ENCODE results near the gene UGCG. TPM values are rescaled to one million over a fixed set of nuclear protein-coding genes. Genes with fewer than 3 reads are reported as not detected.

UGCG gene
- total RNA-seq, 1 experiment from 2014 or later, result 88.7 TPM

GRCh38 chr9:111877420-111877819 is 19.2 kb upstream of the UGCG start:
- no peak overlapping the region for H3K4me2 ChIP-seq
- H3K27ac ChIP-seq, result no peak overlapping the region
- no peak overlapping the region for H2AFZ ChIP-seq
- H3K9me2 ChIP-seq (ENCODE audit: insufficient read depth), result no peaks in the 10 kb centered on the region; the same call in 1 of the 2 replicates
- H3F3A ChIP-seq (ENCODE audit: insufficient read depth, low read depth), result no peaks in the 10 kb centered on the region
- intact Hi-C loops (cut with micrococcal nuclease; ENCODE audit: unreplicated experiment), result no loop called here
- CTCF ChIA-PET, result no interaction called here
- BruUV-seq (replicated peaks), result no TSS peak
- no peak for DNase-seq
- no peaks in the 10 kb centered on the region for H3K27me3 ChIP-seq (ENCODE audit: insufficient read depth, low read depth)
- no peaks in the 10 kb centered on the region for H4K20me1 ChIP-seq (ENCODE audit: insufficient read depth)
- H3K4me1 ChIP-seq (replicated peaks; ENCODE audit: insufficient read depth), result no peaks in the 10 kb centered on the region
- H3K79me2 ChIP-seq (ENCODE audit: low read depth), result no peaks in the 10 kb centered on the region
- H3K9me3 ChIP-seq (ENCODE audit: insufficient read depth, low read depth), result peaks cover 7% of the 10 kb centered on the region; the same call in 1 of the 2 replicates
- H3K36me3 ChIP-seq (ENCODE audit: low read depth), result no peaks in the 10 kb centered on the region
- TF ChIP-seq, protein P1, sequence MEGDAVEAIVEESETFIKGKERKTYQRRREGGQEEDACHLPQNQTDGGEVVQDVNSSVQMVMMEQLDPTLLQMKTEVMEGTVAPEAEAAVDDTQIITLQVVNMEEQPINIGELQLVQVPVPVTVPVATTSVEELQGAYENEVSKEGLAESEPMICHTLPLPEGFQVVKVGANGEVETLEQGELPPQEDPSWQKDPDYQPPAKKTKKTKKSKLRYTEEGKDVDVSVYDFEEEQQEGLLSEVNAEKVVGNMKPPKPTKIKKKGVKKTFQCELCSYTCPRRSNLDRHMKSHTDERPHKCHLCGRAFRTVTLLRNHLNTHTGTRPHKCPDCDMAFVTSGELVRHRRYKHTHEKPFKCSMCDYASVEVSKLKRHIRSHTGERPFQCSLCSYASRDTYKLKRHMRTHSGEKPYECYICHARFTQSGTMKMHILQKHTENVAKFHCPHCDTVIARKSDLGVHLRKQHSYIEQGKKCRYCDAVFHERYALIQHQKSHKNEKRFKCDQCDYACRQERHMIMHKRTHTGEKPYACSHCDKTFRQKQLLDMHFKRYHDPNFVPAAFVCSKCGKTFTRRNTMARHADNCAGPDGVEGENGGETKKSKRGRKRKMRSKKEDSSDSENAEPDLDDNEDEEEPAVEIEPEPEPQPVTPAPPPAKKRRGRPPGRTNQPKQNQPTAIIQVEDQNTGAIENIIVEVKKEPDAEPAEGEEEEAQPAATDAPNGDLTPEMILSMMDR (conservative IDR thresholded peaks at IDR 0.05), result no peak
- no peak for TF ChIP-seq EZH2 (IDR thresholded peaks at IDR 0.05; ENCODE audit: low read depth)
- POLR2A ChIA-PET (ENCODE audit: unreplicated experiment), result no interaction called here
- no peak overlapping the region for H3K4me3 ChIP-seq

DNA sequence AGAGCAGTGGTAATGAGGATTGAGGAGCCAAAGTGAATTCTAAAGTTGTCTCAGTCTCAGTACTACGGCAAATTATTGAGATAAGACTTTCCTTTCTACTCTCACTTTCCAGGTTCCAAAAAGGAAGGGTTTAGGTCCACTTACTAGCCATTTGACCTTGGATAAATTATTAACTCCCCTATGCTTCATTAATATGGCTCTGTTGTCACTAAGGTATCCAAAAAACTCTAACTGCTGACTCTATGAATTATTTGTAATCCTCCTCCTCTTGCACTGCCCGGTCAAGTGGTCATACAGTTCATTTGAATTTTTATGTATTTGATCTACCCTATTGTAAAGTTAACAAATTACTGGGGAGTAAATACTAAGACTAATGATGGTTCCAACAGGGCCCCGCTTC is 17.7 kb upstream of the UGCG start:
- peaks cover 7% of the 10 kb centered on the region; the same call in 1 of the 2 replicates for H3K9me3 ChIP-seq (ENCODE audit: insufficient read depth, low read depth)
- no peaks in the 10 kb centered on the region for H3K79me2 ChIP-seq (ENCODE audit: low read depth)
- CTCF ChIA-PET, result no interaction called here
- no peaks in the 10 kb centered on the region; the same call in 1 of the 2 replicates for H3K9me2 ChIP-seq (ENCODE audit: insufficient read depth)
- no peak overlapping the region for H3K4me2 ChIP-seq
- no peaks in the 10 kb centered on the region for H3K36me3 ChIP-seq (ENCODE audit: low read depth)
- intact Hi-C loops (cut with micrococcal nuclease; ENCODE audit: unreplicated experiment), result no loop called here
- H3K27ac ChIP-seq, result no peak overlapping the region
- H3K4me1 ChIP-seq (replicated peaks; ENCODE audit: insufficient read depth), result no peaks in the 10 kb centered on the region
- DNase-seq, result no peak
- no peak for TF ChIP-seq EZH2 (IDR thresholded peaks at IDR 0.05; ENCODE audit: low read depth)
- TF ChIP-seq, protein P1 (conservative IDR thresholded peaks at IDR 0.05), result no peak
- H4K20me1 ChIP-seq (ENCODE audit: insufficient read depth), result no peaks in the 10 kb centered on the region
- no peaks in the 10 kb centered on the region for H3K27me3 ChIP-seq (ENCODE audit: insufficient read depth, low read depth)
- H2AFZ ChIP-seq, result no peak overlapping the region
- H3K4me3 ChIP-seq, result no peak overlapping the region
- no peaks in the 10 kb centered on the region for H3F3A ChIP-seq (ENCODE audit: insufficient read depth, low read depth)
- POLR2A ChIA-PET (ENCODE audit: unreplicated experiment), result no interaction called here
- BruUV-seq (replicated peaks), result no TSS peak

DNA sequence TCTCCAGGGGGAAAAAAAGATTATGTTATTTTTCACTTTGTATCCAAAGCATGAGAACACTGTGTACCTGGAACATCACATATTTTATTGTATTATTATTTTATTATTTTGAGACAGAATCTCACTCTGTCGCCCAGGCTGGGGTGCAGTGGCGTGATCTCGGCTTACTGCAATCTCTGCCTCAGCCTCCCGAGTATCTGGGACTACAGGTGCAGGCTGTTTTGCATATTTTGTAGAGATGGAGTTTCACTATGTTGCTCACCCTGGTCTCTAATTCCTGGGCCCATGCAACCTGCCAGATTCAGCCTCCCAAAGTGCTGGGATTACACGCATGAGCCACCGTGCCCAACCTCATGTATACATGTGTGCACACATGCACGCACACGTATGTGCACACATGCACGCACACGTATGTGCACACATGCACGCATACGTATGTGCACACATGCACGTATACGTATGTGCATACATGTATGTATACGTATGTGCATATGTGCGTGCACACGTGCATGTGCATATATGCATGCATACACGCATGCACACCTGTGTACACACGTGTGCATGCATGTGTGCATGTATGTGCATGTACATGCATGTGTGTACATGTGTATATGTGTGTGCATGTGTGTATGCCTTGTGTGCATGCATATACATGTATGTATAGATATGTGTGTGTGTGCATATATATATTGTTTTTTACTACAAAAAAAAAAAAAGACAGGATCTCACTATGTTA is 9.5 kb upstream of the UGCG start:
- Histone ChIP-seq H4K20me1 (ENCODE audit: insufficient read depth) (no peaks in the 10 kb centered on the region), H3K27ac (no peak overlapping the region), H3F3A (ENCODE audit: insufficient read depth, low read depth) (peaks cover 11% of the 10 kb centered on the region; the same call in 1 of the 2 replicates), H3K4me2 (no peak overlapping the region), H3K9me3 (ENCODE audit: insufficient read depth, low read depth) (peaks cover 2% of the 10 kb centered on the region; the same call in 1 of the 2 replicates), H3K36me3 (ENCODE audit: low read depth) (no peaks in the 10 kb centered on the region), H3K4me3 (no peak overlapping the region), H2AFZ (no peak overlapping the region), H3K4me1 (replicated peaks; ENCODE audit: insufficient read depth) (peaks cover 18% of the 10 kb centered on the region), H3K27me3 (ENCODE audit: insufficient read depth, low read depth) (no peaks in the 10 kb centered on the region), H3K79me2 (ENCODE audit: low read depth) (no peaks in the 10 kb centered on the region), H3K9me2 (ENCODE audit: insufficient read depth) (no peaks in the 10 kb centered on the region)
- TF ChIP-seq, protein P1 (conservative IDR thresholded peaks at IDR 0.05), result no peak
- no peak for TF ChIP-seq EZH2 (IDR thresholded peaks at IDR 0.05; ENCODE audit: low read depth)
- intact Hi-C loops (cut with micrococcal nuclease; ENCODE audit: unreplicated experiment), result no loop called here
- no TSS peak for BruUV-seq (replicated peaks)
- DNase-seq, result no peak
- ChIA-PET POLR2A (ENCODE audit: unreplicated experiment) (no interaction called here), CTCF (interaction anchor here (0.9 kb wide), 1 partner anchor 9 kb away, joined by 5 read pairs; no protein-coding TSS in a partner anchor)

All from PC-9 (cell line).